Spleen (tissue), 7 donors: ENCODE data around the gene LEO1.

Experiments
- POLR2A ChIP-seq, 3 donors: fragments of 450-650 bp; IDR thresholded peaks; one replicate each; pipeline ENCODE4 v1.5.1; 2017; ENCODE audit warnings: antibody characterized with exemption in 3 of 3, mild to moderate bottlenecking in 1 of 3
- TF ChIP-seq, protein P1 (sequence below), 11 experiments: fragments of 200-600 bp in 7 of 11; fragments of 450-650 bp in 4 of 11; sonication (generic) in 4 of 11; IDR thresholded peaks in 8 of 11; conservative IDR thresholded peaks in 3 of 11; 1 replicate in 7 of 11; 2 replicates in 4 of 11; pipeline versions ENCODE4 v1.4.0 to v1.8.0; 2016 to 2021; ENCODE audit warnings: antibody characterized with exemption in 11 of 11, inconsistent platforms in 4 of 11, mild to moderate bottlenecking in 1 of 11
- donor health status: DM: no; HTN: no; CAD: no; lungs with moderate emphysema.
- donor health status: DM: no; HTN: no; CAD: no.
- donor health status: DM: no; HTN: no; CAD: no.

DNA sequence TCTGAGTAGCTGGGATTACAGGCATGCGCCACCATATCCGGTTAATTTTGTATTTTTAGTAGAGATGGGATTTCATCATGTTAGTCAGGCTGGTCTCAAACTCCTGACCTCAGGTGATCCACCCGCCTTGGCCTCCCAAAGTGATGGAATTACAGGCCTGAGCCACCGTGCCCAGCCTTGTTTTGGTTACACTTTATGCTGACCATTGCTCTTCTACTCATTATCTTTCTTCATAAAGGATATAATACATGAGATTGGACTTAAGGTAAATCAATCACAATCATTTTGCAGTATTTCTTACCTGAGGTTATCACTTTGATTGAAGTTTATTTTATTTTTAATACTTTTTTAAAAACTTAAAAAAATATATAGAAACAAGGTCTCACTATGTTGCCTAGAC is 2.2 kb upstream of the LEO1 start:
- TF ChIP-seq, protein P1, sequence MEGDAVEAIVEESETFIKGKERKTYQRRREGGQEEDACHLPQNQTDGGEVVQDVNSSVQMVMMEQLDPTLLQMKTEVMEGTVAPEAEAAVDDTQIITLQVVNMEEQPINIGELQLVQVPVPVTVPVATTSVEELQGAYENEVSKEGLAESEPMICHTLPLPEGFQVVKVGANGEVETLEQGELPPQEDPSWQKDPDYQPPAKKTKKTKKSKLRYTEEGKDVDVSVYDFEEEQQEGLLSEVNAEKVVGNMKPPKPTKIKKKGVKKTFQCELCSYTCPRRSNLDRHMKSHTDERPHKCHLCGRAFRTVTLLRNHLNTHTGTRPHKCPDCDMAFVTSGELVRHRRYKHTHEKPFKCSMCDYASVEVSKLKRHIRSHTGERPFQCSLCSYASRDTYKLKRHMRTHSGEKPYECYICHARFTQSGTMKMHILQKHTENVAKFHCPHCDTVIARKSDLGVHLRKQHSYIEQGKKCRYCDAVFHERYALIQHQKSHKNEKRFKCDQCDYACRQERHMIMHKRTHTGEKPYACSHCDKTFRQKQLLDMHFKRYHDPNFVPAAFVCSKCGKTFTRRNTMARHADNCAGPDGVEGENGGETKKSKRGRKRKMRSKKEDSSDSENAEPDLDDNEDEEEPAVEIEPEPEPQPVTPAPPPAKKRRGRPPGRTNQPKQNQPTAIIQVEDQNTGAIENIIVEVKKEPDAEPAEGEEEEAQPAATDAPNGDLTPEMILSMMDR (IDR thresholded peaks at IDR 0.05 in 8 of 11, conservative IDR thresholded peaks at IDR 0.05 in 3 of 11): no peak
- TF ChIP-seq POLR2A (IDR thresholded peaks at IDR 0.05): no peak
